ENCODE results near the gene CEP104. TPM values are rescaled to one million over a fixed set of nuclear protein-coding genes. Genes with fewer than 3 reads are reported as not detected.

The CEP104 gene
- total RNA-seq, 2 donors from 2014 or later: 41.1 to 52.7 TPM

- DNase-seq: no peak
Observed at GRCh38 chr1:3783651-3784474, 73.1 kb downstream of the CEP104 start.

GRCh38 chr1:3780901-3781300, 76.1 kb downstream of the CEP104 start:
- no peak for TF ChIP-seq CTCF (IDR thresholded peaks at IDR 0.05)
- Histone ChIP-seq H3K4me1 (peaks cover 5% of the 10 kb centered on the region), H3K4me3 (no peak overlapping the region), H3K9me3 (no peaks in the 10 kb centered on the region), H3K27me3 (no peaks in the 10 kb centered on the region), H3K27ac (no peak overlapping the region), H3K36me3 (peaks cover 14% of the 10 kb centered on the region), H3K9ac (ENCODE audit: low read depth in 2 of 2, low read length in 2 of 2) (no peak overlapping the region)
- intact Hi-C loops (cut with DNase I): no loop called here
- no peak for DNase-seq

More at GRCh38 chr1:3783651-3784474, 73.1 kb downstream of the CEP104 start:
- Histone ChIP-seq H3K9me3 (no peaks in the 10 kb centered on the region), H3K4me3 (no peak overlapping the region), H3K9ac (ENCODE audit: low read depth in 2 of 2, low read length in 2 of 2) (no peak overlapping the region), H3K36me3 (peaks cover 14% of the 10 kb centered on the region), H3K27me3 (no peaks in the 10 kb centered on the region), H3K27ac (no peak overlapping the region), H3K4me1 (no peaks in the 10 kb centered on the region)
- no peak for TF ChIP-seq CTCF (IDR thresholded peaks at IDR 0.05)
- intact Hi-C loops (cut with DNase I): no loop called here

GRCh38 chr1:3779912-3780416, 77.0 kb downstream of the CEP104 start:
- no peak for DNase-seq
- no peak for TF ChIP-seq CTCF (IDR thresholded peaks at IDR 0.05)
- intact Hi-C loops (cut with DNase I): no loop called here
- Histone ChIP-seq H3K9me3 (no peaks in the 10 kb centered on the region), H3K36me3 (peaks cover 14% of the 10 kb centered on the region), H3K27me3 (no peaks in the 10 kb centered on the region), H3K4me1 (peaks cover 11% of the 10 kb centered on the region), H3K4me3 (no peak overlapping the region), H3K27ac (no peak overlapping the region), H3K9ac (ENCODE audit: low read depth in 2 of 2, low read length in 2 of 2) (no peak overlapping the region)

GRCh38 chr1:3779265-3779911, 77.6 kb downstream of the CEP104 start:
- peaks cover 14% of the 10 kb centered on the region for H3K36me3 ChIP-seq
- H3K4me3 ChIP-seq: no peak overlapping the region
- intact Hi-C loops (cut with DNase I): no loop called here
- TF ChIP-seq CTCF (IDR thresholded peaks at IDR 0.05): no peak
- no peaks in the 10 kb centered on the region for H3K27me3 ChIP-seq
- peaks cover 11% of the 10 kb centered on the region for H3K4me1 ChIP-seq
- H3K27ac ChIP-seq: no peak overlapping the region
- H3K9me3 ChIP-seq: no peaks in the 10 kb centered on the region
- H3K9ac ChIP-seq (ENCODE audit: low read depth in 2 of 2, low read length in 2 of 2): no peak overlapping the region
- no peak for DNase-seq

- DNase-seq: no peak
- Histone ChIP-seq H3K27me3 (no peaks in the 10 kb centered on the region), H3K9ac (ENCODE audit: low read depth in 2 of 2, low read length in 2 of 2) (no peak overlapping the region), H3K4me1 (peaks cover 11% of the 10 kb centered on the region), H3K27ac (no peak overlapping the region), H3K9me3 (no peaks in the 10 kb centered on the region), H3K36me3 (peaks cover 13% of the 10 kb centered on the region), H3K4me3 (no peak overlapping the region)
- intact Hi-C loops (cut with DNase I): no loop called here
- no peak for TF ChIP-seq CTCF (IDR thresholded peaks at IDR 0.05)
Observed at GRCh38 chr1:3778590-3779264, 78.3 kb downstream of the CEP104 start.

Measured in colonic mucosa (tissue), 4 donors.